NCI-H1694 (cell line): ENCODE data around the gene MTCL1.
A peak's percentile ranks its signal among the peaks of the same experiment; 100 is the strongest.
"Not testable (repeated sequence)": the region's sequence is repeated elsewhere in the genome, so short reads cannot be mapped to it uniquely, and the experiment has no call there.

ENCODE experiments used
- DNase-seq: peaks from one replicate; lab custom pipeline; 2025; lab: John Stamatoyannopoulos, UW

The MTCL1 gene

GRCh38 chr18:8744038-8744437 is 38.7 kb downstream of the MTCL1 start:
- DNase-seq, result peak; percentile 76

GRCh38 chr18:8744656-8745055 is 39.3 kb downstream of the MTCL1 start:
- DNase-seq, result no peak

GRCh38 chr18:8745355-8746014 is 40.1 kb downstream of the MTCL1 start:
- no peak for DNase-seq

- no peak for DNase-seq
These were observed 42.1 kb downstream of the MTCL1 start for GRCh38 chr18:8747440-8747937.

DNA sequence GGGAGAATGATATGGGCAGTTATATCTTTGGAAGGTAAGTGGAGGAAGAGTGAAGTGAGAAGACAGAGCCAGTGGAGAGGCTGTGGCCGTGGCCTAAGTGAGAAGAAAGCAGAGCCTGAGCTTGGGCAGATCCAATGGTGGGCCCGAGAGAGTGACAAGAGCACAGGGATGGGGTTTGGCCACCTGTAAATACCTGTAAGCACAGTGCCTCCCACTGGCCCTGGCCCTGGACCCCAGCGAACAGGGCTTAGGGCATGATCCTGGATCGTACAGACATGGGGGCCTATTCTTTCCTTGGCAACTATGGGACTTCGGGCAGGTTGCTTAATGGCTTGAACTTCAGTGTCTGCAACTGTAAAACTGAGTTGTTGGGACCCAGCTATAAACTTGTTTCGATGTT is 44.1 kb downstream of the MTCL1 start:
- DNase-seq, result no peak

DNA sequence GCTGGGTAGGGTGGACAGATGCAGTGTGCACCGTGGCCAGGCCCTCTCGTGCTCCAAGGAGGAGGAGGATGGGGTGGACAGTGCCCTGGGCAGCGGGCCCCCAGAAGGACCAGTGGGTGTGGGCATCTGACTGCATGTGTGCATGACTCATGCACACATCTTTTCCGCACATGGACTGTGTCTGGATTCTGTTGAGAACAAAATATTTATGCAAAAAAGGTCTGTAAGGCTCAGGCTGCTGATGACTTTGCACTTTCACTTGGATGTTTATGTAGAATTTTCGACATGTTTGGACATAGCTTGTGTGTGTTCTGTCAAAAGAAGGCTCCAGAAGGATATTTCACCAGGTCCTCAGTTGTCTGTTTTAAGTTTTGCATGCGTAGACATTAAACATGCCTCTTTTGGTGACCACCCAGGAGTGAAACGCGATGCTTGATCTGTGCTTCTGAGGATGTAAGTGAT is 45.6 kb downstream of the MTCL1 start:
- DNase-seq, result no peak

- DNase-seq, result no peak
These were observed 46.3 kb downstream of the MTCL1 start for GRCh38 chr18:8751692-8752091.

DNA sequence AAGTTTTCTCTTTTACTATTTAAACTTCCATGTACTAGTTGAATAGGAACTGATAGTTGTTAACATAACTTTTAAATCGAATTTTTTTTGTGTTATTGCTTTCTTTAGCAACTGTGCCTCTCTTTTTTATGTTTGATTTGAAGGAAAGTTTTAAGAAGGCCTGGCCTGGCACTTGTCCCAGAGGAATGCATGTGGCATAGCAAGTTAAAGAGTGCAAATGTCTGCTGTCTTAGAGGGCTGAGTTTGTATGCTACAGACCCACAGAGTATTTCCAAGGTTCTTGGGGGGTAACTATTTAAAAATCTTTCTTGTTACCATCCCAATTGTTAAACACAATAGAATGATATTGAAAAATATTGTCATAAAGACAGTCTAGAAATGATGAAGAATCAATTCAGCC is 47.0 kb downstream of the MTCL1 start:
- DNase-seq, result no peak

- DNase-seq, result no peak
These were observed 49.9 kb downstream of the MTCL1 start for GRCh38 chr18:8754995-8755960.

DNA sequence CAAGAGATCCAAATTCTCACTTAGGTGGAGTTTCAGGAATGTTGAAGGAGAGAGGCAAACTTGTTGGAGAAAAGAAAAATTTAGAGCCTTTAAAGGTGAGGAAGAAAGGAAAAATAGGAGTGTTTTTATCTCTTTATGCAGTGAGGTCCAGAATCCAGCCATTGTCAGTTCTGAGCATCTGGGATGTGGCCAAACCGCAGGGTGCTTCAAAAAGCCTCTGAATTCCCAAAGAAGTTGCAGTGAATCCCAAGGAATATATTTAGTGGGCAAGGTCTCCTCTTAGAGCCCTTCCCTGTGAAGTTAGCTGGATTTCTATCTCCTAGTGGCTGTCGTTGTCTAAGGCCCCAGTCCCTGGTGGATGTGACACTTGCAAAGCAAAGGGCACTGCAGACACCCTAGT is 51.2 kb downstream of the MTCL1 start:
- no peak for DNase-seq

DNA sequence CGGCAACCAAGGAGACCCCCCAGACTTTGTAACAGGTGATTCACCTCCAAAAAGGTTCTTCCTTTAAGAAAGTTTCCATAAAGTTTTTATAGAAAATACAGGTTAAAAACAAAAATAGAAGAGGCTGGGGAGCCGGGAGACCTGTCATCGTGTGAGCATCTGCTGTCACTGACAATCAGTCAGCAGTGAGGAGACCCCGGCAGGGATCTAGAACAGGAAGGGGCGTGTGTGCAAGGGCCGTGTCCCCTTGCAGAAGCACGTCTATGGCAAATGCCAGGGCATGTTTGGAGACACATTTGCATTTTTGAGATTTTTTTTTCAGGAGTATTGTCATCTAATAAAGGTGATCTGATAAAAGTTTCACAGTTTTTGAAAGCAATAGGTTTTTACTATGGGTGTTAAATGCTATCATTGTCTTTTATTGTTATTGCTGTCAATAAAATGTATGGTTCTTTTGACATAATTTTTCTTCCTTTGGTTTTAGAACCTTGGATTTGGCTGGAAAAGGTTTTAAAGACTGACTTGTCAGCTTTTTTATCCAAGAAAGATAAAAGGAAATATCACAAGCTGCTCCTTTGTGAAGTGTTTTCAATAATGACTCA is 52.1 kb downstream of the MTCL1 start:
- DNase-seq, result no peak

GRCh38 chr18:8758466-8758865 is 53.1 kb downstream of the MTCL1 start:
- DNase-seq, result no peak

DNA sequence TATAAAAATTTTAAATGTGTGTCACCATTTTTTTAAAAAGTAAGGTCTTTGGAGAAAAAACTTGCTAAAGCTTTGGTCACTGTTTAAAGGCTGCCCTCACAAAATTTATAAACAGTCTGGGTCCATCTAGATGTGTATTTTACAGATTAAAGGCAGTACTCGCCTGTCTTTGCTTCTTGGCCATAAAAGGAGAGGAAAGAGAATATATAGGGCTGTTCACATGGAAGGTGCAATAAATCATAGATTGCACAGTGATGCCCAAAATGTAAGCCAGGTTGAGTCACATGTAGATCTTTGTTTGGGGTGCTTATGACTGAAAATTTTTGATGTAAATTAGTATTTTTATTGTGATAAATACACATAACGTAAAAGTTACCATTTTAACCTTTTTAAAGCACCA is 55.6 kb downstream of the MTCL1 start:
- DNase-seq, result no peak

GRCh38 chr18:8761535-8761934 is 56.2 kb downstream of the MTCL1 start:
- not testable (repeated sequence) for DNase-seq

DNA sequence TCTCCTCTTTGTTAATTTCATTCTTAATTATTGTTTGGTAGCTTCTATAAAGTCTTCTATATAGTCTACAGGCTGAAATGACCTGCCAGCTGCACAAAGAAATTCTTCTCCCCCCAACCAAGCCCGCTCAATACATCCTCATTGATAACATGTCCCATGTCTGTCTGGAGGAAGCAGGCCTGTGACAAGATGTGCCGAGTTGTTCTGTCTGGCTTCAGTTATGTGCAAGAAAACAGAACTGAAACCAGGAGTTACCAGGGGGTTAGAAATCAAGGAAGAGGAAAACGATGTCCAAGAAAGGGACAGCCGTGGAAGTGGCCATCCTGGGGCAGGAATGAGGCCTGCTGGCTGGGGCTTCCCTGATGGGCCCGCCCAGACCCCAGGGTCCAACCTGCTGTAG is 57.6 kb downstream of the MTCL1 start:
- DNase-seq, result no peak

DNA sequence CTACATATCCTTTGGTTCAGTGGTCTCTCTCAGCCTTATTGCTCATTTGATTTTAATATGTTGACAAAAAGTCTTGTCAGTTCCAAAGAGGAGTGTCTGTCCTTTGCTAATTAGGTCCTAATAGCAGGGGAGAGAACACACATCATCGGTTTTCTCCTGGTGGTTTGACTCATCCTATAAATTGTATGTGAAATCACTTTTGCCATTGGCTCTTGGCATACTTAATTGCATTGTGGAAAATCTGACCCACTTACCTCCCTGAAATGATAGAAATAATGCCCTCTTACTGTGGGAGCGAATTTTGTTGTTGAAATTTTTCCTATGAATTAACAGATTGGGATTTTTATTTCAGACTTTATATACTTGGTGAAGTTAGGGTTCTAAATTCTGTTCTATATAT is 58.3 kb downstream of the MTCL1 start:
- DNase-seq, result no peak

DNA sequence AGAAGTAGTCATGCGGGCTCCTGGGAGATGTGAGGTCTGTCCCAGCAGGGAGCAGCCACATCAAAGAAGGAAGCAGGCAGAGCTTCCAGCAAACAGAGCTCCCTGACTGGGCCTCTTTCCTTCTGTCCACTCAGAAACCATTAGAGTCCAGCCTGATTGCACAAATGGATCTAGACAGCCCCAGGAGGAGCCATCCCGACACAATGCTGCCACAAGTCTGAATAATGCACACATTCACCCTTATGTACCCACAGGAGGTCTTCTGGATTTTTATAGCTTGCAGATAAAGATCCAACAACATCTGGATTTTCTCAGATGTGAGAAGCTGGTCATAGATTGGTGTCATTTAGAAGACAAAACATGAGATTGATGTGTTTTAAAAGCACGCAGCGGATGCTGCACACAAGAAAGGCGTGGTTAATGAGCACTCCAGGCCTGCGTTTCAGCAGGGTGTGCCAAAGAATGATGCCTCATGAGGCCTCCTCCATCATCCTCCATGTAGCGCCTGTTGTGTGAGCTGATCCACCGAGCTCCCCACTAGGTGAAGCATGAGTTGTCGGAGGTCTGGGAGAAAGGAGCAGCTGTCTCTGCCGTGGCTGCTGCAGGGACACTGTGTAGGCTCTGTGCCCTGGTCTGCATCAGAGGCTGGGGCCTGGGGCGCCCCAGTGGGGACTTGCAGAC is 60.6 kb downstream of the MTCL1 start:
- no peak for DNase-seq

- DNase-seq, result no peak
These were observed 61.4 kb downstream of the MTCL1 start for GRCh38 chr18:8766559-8767293.

- DNase-seq, result no peak
These were observed 62.0 kb downstream of the MTCL1 start for GRCh38 chr18:8767340-8767739.

DNA sequence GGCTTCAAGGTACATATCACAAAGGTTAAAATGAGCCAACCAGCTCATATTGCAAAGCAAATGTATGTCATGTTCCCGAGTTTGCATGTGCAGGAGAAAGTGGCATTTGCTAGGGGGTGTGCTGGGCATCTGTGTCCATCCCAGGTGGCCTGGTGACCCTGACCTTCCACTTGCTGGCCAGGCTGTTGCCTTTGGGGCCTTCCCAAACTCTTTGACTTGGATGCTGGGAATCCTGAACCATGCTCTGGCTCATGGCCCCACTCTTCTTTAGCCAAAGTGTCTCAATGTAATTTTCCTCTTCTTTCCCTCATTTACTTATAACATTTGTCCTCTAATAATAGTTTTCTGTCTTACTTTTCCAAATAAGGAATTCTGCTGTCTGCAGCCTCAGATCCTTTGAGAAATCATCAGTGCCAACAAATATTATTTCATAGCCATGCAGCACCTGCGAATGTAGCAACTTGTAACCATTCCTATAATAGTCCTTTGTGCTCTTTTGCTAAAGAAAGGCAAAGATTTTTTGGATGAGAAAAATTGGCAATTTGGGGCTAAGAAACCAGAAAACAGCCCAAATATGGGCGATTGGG is 64.2 kb downstream of the MTCL1 start:
- DNase-seq, result no peak

GRCh38 chr18:8770657-8771056 is 65.3 kb downstream of the MTCL1 start:
- DNase-seq, result no peak
